Upper lobe of left lung (tissue), 6 donors: ENCODE results near the gene TASOR. TPM values are rescaled to one million over a fixed set of nuclear protein-coding genes. Genes with fewer than 3 reads are reported as not detected.

Source experiments
- ATAC-seq, 2 donors: fragments of 200-7000 bp; cut with Tn5 transposase; one replicate each; pipeline ENCODE4 v1.9.1; 2022; ENCODE audit warnings: mild to moderate bottlenecking in 2 of 2, moderate library complexity in 2 of 2; ENCODE audit not compliant: low FRiP score in 2 of 2
- DNase-seq, 2 donors: peaks; one replicate each; pipeline ENCODE4 v3.0.0-alpha.2; 2019 to 2020
- H3K27ac ChIP-seq, 4 donors: fragments of 200-600 bp; sonication (generic); one replicate each; pipeline ENCODE4 v1.5.1; 2016 to 2019
- H3K27me3 ChIP-seq, 4 donors: fragments of 200-600 bp; sonication (generic); one replicate each; pipeline ENCODE4 v1.5.1; 2017 to 2019
- H3K36me3 ChIP-seq, 4 donors: fragments of 200-600 bp; sonication (generic); one replicate each; pipeline ENCODE4 v1.5.1; 2016 to 2019
- H3K4me1 ChIP-seq, 4 donors: fragments of 200-600 bp; sonication (generic); one replicate each; pipeline ENCODE4 v1.5.1; 2018 to 2019
- H3K4me3 ChIP-seq, 4 donors: fragments of 200-600 bp; sonication (generic); one replicate each; pipeline ENCODE4 v1.5.1; 2017 to 2019; ENCODE audit warnings: mild to moderate bottlenecking in 2 of 4, moderate library complexity in 1 of 4
- H3K9me3 ChIP-seq, 4 donors: fragments of 200-600 bp; sonication (generic); one replicate each; pipeline ENCODE4 v1.5.1; 2018 to 2019
- EP300 ChIP-seq, 4 donors: sonication (generic); formaldehyde crosslinking; IDR thresholded peaks; one replicate each; pipeline ENCODE4 v1.5.1; 2017; ENCODE audit warnings: antibody characterized with exemption in 4 of 4, control low read depth in 2 of 4
- POLR2A ChIP-seq, 4 donors: fragments of 450-650 bp; IDR thresholded peaks; one replicate each; pipeline ENCODE4 v1.5.1; 2016 to 2017; ENCODE audit warnings: antibody characterized with exemption in 4 of 4, mild to moderate bottlenecking in 2 of 4
- POLR2AphosphoS5 ChIP-seq, 2 donors: sonication (generic); formaldehyde crosslinking; IDR thresholded peaks; one replicate each; pipeline ENCODE4 v1.5.1; 2017; ENCODE audit warnings: antibody characterized with exemption in 2 of 2
- WGBS, 2 donors: methylation state at CpG; one replicate each; pipeline ENCODE4 v1.1.5; 2017 to 2018; 5-methylcytosine and 5-hydroxymethylcytosine counted together
- total RNA-seq, 6 donors: library from RNA; depleted of rRNA in 4 of 6; stranded (reverse); fragments of >200 nt in 4 of 6; gene quantifications; one replicate each; pipeline versions ENCODE4 v1.1.0 to v1.2.1, GENCODE V29; 2016 to 2021
- TF ChIP-seq, protein P1 (sequence below), 6 experiments: fragments of 450-650 bp in 4 of 6; fragments of 200-600 bp in 2 of 6; sonication (generic) in 2 of 6; IDR thresholded peaks; one replicate each; pipeline ENCODE4 v1.5.1; 2016 to 2019; ENCODE audit warnings: antibody characterized with exemption in 6 of 6
- donor health status: DM: no; HTN: no; CAD: no; lungs with moderate emphysema.
- donor health status: DM: no; HTN: yes; CAD: no; lungs with severe emphysema.

TASOR gene
- total RNA-seq, 6 donors from 2014 or later, result 29.4 to 113 (median 54.9) TPM

DNA sequence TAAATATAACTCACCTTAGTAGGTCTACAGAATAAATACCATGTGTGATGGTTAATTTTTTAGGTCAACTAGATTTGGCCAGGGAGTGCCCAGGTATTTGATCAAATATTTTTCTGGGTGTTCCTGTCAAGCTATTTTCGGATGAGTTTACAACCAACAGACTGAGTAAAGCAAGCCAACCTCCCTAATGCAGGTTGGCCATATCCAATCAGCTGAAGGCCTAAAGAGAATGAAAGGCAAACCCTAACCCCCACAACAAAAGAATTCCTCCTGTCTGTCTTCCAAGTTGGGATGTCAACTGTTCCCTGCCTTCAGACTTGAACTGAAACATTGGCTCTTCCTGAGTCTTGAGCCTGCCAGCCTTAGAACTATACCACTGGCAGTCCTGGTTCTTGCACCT lies 28.6 kb downstream of the TASOR start:
- Histone ChIP-seq H3K4me1 (no peaks in the 10 kb centered on the region), H3K4me3 (no peak overlapping the region), H3K36me3 (peaks cover 18 to 93% (median 46%) of the 10 kb centered on the region in 4 donors), H3K9me3 (no peaks in the 10 kb centered on the region), H3K27me3 (no peaks in the 10 kb centered on the region), H3K27ac (no peak overlapping the region)
- no peak for ATAC-seq
- TF ChIP-seq, protein P1, sequence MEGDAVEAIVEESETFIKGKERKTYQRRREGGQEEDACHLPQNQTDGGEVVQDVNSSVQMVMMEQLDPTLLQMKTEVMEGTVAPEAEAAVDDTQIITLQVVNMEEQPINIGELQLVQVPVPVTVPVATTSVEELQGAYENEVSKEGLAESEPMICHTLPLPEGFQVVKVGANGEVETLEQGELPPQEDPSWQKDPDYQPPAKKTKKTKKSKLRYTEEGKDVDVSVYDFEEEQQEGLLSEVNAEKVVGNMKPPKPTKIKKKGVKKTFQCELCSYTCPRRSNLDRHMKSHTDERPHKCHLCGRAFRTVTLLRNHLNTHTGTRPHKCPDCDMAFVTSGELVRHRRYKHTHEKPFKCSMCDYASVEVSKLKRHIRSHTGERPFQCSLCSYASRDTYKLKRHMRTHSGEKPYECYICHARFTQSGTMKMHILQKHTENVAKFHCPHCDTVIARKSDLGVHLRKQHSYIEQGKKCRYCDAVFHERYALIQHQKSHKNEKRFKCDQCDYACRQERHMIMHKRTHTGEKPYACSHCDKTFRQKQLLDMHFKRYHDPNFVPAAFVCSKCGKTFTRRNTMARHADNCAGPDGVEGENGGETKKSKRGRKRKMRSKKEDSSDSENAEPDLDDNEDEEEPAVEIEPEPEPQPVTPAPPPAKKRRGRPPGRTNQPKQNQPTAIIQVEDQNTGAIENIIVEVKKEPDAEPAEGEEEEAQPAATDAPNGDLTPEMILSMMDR (IDR thresholded peaks at IDR 0.05), result no peak
- TF ChIP-seq EP300 (IDR thresholded peaks at IDR 0.05) (no peak), POLR2AphosphoS5 (IDR thresholded peaks at IDR 0.05) (no peak), POLR2A (IDR thresholded peaks at IDR 0.05) (no peak)
- DNase-seq, result no peak
- WGBS, 2 donors, result 100% methylated on average over 1 of the region's 1 CpG

DNA sequence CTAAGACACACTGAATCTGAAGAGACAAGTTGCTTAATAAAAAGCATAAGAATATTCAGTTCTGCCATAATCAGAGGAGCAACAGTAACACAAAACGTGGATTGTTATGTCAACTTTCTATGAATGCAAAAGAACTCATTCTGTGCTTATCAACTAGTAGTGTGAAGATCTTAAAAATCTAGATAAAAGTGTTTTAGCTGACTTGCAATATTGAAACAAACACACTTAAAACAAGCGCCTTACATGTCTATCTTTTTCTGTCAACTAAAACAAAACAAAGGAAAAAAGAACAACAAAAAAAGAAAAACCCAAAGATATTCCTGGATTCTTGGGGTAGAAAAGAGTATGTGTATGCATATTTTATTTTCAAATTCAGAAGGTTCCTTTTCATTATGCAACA lies 37.7 kb downstream of the TASOR start:
- H3K27me3 ChIP-seq, result no peaks in the 10 kb centered on the region
- DNase-seq (no peak), ATAC-seq (no peak)
- WGBS, 2 donors, result 87% methylated on average over 2 of the region's 2 CpGs
- H3K4me1 ChIP-seq, result no peaks in the 10 kb centered on the region
- peaks cover 14 to 80% (median 27%) of the 10 kb centered on the region in 4 donors for H3K36me3 ChIP-seq
- no peak overlapping the region for H3K4me3 ChIP-seq
- no peaks in the 10 kb centered on the region for H3K9me3 ChIP-seq
- TF ChIP-seq POLR2A (IDR thresholded peaks at IDR 0.05), result no peak
- TF ChIP-seq POLR2AphosphoS5 (IDR thresholded peaks at IDR 0.05), result no peak
- no peak for TF ChIP-seq EP300 (IDR thresholded peaks at IDR 0.05)
- TF ChIP-seq, protein P1 (IDR thresholded peaks at IDR 0.05), result no peak
- H3K27ac ChIP-seq, result no peak overlapping the region

DNA sequence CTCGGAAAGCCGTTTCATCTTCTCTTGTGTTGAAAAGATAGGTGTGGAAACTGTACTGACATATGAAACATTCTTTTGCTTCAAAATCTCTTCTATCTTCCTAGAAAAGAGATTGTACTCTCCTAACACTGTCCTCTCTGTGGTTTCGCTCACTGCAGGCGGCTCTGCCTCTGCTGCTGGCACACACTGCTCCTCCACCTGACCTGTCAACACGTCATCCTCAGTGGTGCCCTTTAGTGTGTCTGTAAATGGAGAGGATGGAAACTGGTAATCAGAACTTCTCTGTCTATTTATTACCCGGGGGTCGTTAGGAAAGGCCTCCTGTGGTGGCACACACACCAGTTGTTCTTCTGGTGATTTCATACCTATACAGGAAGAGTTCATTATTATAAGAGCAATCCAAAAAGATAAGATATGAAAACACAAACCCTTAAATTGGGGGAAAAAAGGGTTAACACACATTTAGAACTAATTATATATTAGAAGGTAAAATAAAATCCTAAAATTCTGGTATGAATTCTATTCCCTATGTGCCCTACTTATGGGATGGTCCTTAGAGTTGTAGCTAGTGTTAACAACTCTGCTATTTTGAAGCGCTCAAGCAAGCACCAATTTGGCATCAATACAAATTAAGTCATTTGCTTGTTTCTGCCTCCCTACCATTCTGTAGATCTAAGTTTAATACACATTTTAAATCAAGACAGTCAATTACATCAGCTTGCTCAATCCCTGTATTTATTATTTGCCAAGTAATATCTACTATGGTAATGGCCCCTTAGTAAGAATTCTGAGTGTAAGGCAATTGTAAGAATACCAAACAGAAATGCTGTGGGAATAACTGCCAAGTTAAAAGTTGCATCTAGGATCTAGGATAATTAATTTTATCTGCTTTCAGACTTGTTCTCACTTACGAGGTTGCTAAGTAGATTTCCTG lies 49.2 kb downstream of the TASOR start:
- WGBS, 2 donors, result 89% methylated on average over 9 of the region's 9 CpGs
- TF ChIP-seq POLR2AphosphoS5 (IDR thresholded peaks at IDR 0.05), result no peak
- TF ChIP-seq POLR2A (IDR thresholded peaks at IDR 0.05), result no peak
- TF ChIP-seq, protein P1 (IDR thresholded peaks at IDR 0.05), result no peak
- TF ChIP-seq EP300 (IDR thresholded peaks at IDR 0.05), result no peak
- H3K27ac ChIP-seq, result no peak overlapping the region
- peaks cover 10 to 78% (median 34%) of the 10 kb centered on the region in 4 donors for H3K36me3 ChIP-seq
- no peaks in the 10 kb centered on the region for H3K4me1 ChIP-seq
- no peaks in the 10 kb centered on the region for H3K27me3 ChIP-seq
- H3K4me3 ChIP-seq, result no peak overlapping the region
- H3K9me3 ChIP-seq, result no peaks in the 10 kb centered on the region
- no peak for DNase-seq
- no peak for ATAC-seq

Other genes with a start within 250 kb of the TASOR start
- 10 to 100 TPM in 1 of 6 donors, 1 to 10 TPM in 4, under 1 TPM in 1; 0.67 to 14.7 (median 1.3) TPM for gene ERC2, start 214.8 kb downstream of the TASOR start, total RNA-seq
- gene CCDC66, start 126.1 kb downstream of the TASOR start, total RNA-seq, result 10 to 100 TPM; 19.8 to 78.2 (median 27.3) TPM
- 10 to 100 TPM; 26.6 to 38.9 (median 30.0) TPM for gene ARHGEF3, start 118.7 kb upstream of the TASOR start, total RNA-seq